Measurements from ENCODE around the gene CHID1.

CHID1 gene

GRCh38 chr11:823441-824291 lies 86.9 kb downstream of the CHID1 start:
- no peak for DNase-seq (ENCODE audit: low spot score)

- no peak for DNase-seq (ENCODE audit: low spot score)
Observed at GRCh38 chr11:821512-822371, 88.9 kb downstream of the CHID1 start.

DNA sequence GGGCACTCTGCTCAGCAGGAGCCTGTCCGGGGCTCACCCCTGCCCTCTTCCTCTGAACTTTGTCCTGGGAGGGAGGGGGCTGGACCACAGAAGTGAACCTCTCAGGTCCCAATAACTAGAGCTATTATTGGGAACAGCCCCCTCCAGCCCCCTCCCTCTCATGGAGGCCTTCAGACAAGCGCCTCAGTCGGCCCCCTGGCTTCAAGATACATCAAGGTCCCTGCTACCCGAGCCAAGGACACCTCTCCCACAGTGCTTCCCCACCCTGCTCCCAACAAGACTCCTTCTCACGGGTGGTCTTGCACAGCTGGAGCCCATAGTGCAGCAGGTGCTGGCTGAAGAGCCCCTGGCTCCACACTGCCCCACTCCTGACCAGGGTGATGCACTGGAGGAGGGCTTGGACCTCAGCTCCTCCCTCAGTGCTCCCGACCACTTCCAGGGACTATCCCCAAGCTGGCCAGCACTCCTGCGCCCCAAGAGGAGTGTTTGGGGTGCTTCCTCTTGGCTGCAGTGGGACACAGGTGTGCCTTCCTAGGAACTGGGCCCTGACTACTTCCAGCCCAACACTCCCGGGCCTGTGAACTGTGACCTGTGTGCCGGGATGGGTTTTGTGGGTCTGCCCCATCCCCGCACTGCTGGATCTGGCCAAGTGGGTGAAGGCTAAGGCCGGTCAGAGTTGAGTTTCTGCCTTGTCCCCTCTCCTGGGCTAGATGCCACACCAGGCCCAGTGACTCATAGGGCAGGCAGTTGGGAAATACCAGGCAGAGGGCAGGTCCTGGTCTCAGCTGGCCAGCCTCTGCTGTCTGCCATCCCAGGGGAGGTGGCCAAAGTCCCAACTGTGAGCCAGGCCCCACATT lies 89.7 kb downstream of the CHID1 start:
- no peak for DNase-seq (ENCODE audit: low spot score)

- no peak for DNase-seq (ENCODE audit: low spot score)
Observed at GRCh38 chr11:819943-820649, 90.5 kb downstream of the CHID1 start.

GRCh38 chr11:819129-819931 lies 91.3 kb downstream of the CHID1 start:
- DNase-seq (ENCODE audit: low spot score) = no peak

- no peak for DNase-seq (ENCODE audit: low spot score)
Observed at GRCh38 chr11:818396-819128, 92.0 kb downstream of the CHID1 start, which contains the start of gene PNPLA2. Gene PNPLA2 (plus strand): TSS chr11:818914. CDS start chr11:819719, 805 bp downstream.
